Neuron (in vitro differentiated cells): ENCODE data around the gene KLHL17.
A peak's percentile ranks its signal among the peaks of the same experiment; 100 is the strongest.

Experiments
- H2AFZ ChIP-seq: one replicate; pipeline ENCODE4 v1.6.1; 2013; ENCODE audit warnings: low read depth, mild to moderate bottlenecking, inconsistent platforms, low read length, moderate library complexity
- H3K27me3 ChIP-seq: one replicate; pipeline ENCODE4 v1.6.1; 2013; ENCODE audit warnings: low read length; ENCODE audit not compliant: insufficient read depth
- H3K36me3 ChIP-seq: one replicate; pipeline ENCODE4 v1.6.1; 2013; ENCODE audit warnings: low read length; ENCODE audit not compliant: insufficient read depth
- H3K4me1 ChIP-seq: one replicate; pipeline ENCODE4 v1.6.1; 2013; ENCODE audit warnings: low read length; ENCODE audit not compliant: insufficient read depth
- H3K4me3 ChIP-seq: 2 replicates; pipeline ENCODE4 v1.5.1; 2013; ENCODE audit warnings: mild to moderate bottlenecking, low read length, moderate library complexity
- H3K9me3 ChIP-seq: one replicate; pipeline ENCODE4 v1.6.1; 2013; ENCODE audit warnings: low read length

KLHL17 gene

DNA sequence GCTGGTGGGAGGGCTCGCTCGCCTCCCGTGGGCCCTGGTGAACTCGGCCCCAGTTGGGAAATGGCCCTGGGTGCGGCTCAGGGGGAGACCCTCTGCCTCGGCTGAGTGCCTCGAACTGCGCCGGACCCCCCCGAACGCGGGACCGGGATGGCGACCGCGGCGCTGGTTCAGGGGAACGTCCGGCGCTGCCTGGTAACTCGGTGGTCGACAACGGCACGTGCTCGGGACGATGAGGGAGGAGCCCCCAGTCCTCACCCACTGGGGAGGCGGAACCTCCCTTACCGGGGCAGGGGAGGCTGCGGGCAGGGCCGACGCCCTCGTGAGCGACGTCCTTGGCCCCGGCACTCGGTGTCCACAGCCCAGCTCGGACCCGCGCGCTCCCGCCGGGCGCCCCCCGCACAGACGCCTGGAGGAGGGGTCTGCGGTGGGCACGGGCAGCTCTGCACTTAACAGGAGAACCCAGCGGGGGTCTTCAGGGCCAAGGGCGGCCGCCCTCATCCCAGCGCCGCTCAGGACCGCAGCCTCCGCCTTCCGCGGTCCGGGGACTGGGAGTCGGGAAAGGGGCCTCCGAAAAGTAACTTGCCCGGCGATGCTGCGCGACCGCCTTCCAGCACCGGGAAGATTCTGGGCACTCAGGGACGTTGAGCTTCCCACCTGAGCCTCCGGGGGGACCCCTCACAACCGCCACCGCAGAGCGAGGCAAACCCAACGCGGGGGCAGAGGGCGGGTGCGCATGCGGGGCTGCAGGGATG, 37.8 kb downstream of the KLHL17 start:
- peaks cover 5% of the 10 kb centered on the region for H3K36me3 ChIP-seq
- peaks cover 21% of the 10 kb centered on the region for H3K4me1 ChIP-seq
- no peaks in the 10 kb centered on the region for H3K27me3 ChIP-seq
- no peak overlapping the region for H2AFZ ChIP-seq
- peaks cover 2% of the 10 kb centered on the region for H3K9me3 ChIP-seq
- H3K4me3 ChIP-seq: peak overlapping the region; percentile 52

DNA sequence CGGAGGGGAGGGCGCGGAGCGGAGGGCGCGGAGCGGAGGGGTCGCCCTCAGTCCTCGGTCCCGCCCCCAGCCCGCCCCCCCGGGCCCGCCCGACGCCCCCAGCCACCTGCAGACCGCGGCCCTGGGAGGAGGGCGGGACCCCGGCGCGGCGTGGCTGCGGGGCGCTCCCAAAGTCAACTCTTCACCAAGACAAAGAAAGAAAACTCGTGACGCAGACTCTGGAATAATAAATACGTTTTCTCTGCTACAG, 38.3 kb downstream of the KLHL17 start:
- Histone ChIP-seq H2AFZ (no peak overlapping the region), H3K4me3 (peak overlapping the region; percentile 52), H3K36me3 (peaks cover 5% of the 10 kb centered on the region), H3K4me1 (peaks cover 25% of the 10 kb centered on the region), H3K9me3 (no peaks in the 10 kb centered on the region), H3K27me3 (no peaks in the 10 kb centered on the region)

DNA sequence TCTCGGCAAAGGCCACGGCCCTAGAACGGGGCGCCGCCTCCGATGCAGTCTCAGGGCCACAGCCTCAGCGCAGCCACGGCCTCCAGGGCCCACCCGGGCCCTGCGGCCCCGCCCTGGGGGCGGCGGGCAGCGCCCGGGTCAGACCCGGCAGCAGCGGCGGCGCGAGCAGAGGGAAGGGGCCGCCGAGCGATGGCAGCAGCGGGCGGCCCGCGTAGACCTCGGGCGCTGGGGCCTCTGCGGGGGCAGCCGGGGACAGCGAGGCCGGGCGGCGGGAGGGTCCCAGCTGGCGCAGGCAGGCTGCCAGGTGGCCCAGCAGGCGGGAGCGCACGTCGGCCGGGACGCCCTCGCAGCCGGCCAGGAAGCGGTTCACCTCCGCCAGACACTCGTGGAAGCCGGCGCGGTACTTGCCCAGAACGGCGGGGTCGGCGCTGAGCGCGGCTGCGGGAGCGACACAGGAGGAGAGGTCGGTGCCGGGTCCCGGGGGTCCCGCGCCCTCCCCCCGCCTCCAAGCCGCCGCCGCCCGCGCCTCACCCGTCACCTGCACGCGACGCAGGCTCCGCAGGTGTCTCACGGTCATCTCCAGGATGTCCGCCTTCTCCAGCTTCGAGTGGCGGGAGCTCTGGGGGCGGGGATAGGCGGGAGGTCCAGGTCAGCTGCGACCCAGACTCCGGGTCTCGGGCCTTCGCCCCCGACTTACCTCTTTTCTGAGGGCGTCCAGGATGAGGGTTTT, 38.8 kb downstream of the KLHL17 start:
- Histone ChIP-seq H3K9me3 (no peaks in the 10 kb centered on the region), H3K36me3 (peaks cover 5% of the 10 kb centered on the region), H3K4me3 (peak overlapping the region; percentile 52), H3K4me1 (peaks cover 29% of the 10 kb centered on the region), H2AFZ (no peak overlapping the region), H3K27me3 (no peaks in the 10 kb centered on the region)

DNA sequence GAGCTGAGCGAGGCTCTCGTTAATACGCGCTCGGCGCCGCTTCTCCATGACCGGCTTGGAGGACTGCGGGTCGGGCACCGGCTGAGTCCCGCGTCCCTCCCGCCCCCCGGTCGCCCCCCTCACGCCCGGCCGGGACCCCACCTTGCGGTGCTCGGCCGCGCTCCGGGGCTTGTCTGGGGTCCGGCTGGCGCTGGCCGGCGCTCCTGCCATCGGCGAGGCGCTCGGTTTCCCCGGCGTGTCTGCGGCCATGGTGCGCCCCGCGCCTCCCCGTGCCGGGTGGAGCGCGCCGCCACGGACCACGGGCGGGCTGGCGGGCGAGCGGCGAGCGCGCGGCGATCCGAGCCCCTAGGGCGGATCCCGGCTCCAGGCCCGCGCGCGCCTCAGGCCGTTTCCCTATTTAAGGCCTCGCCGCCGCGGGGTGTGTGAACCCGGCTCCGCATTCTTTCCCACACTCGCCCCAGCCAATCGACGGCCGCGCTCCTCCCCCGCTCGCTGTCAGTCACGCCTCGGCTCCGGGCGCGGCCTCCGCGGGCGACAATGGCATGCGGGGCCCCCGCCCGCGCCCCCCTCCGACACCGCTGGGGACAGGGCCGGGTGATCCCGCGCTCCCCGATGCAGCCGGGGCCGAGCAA, 39.5 kb downstream of the KLHL17 start, which contains the start of gene HES4:
TSS of gene HES4 (minus strand) at position 373 of the 632 bp plus-strand sequence. CDS start at position 249, 124 bp downstream.
- peak within 1 kb of the TSS; percentile 52 for H3K4me3 ChIP-seq
- no peaks in the 10 kb centered on the region for H3K9me3 ChIP-seq
- peaks cover 5% of the 10 kb centered on the region for H3K36me3 ChIP-seq
- H3K27me3 ChIP-seq: no peaks in the 10 kb centered on the region
- H3K4me1 ChIP-seq: peaks cover 36% of the 10 kb centered on the region
- H2AFZ ChIP-seq: no peak within 1 kb of the TSS

DNA sequence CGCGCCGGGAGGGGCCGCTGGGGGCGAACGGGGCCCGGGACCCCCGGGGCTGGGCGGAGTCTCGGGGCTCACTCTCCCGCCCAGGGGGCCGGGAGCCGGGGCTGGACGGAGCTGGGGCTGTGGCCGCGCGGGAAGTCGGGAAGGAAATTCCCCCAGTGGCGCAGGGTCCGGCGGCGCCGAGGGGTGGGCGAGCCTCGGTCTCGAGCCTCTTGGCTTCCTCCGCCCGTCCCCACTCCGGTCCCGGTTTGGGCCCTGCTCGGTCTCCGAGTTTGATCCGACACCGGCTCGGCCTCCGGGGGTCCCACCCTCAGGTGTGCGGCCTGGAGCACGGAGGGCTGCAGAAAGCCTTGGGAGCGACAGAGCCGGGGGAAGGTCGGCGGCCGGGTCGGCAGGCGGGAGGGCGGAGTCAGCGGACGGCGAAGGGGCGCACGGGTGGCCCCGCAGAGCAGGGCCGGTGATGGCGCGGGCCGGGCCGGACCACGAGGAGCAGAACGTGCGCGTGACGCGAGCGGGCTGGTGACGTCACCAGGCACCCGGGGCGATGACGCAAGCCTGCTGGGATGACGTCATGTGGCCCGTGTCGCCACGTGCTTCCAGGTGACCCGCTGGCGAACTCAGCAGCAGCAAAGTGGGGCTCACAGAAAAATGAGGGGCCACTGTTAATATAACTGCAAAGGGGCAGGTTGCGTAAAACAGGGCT, 40.1 kb downstream of the KLHL17 start:
- Histone ChIP-seq H2AFZ (no peak overlapping the region), H3K27me3 (no peaks in the 10 kb centered on the region), H3K4me1 (peaks cover 43% of the 10 kb centered on the region), H3K4me3 (peak overlapping the region; percentile 52), H3K36me3 (peaks cover 5% of the 10 kb centered on the region), H3K9me3 (no peaks in the 10 kb centered on the region)

DNA sequence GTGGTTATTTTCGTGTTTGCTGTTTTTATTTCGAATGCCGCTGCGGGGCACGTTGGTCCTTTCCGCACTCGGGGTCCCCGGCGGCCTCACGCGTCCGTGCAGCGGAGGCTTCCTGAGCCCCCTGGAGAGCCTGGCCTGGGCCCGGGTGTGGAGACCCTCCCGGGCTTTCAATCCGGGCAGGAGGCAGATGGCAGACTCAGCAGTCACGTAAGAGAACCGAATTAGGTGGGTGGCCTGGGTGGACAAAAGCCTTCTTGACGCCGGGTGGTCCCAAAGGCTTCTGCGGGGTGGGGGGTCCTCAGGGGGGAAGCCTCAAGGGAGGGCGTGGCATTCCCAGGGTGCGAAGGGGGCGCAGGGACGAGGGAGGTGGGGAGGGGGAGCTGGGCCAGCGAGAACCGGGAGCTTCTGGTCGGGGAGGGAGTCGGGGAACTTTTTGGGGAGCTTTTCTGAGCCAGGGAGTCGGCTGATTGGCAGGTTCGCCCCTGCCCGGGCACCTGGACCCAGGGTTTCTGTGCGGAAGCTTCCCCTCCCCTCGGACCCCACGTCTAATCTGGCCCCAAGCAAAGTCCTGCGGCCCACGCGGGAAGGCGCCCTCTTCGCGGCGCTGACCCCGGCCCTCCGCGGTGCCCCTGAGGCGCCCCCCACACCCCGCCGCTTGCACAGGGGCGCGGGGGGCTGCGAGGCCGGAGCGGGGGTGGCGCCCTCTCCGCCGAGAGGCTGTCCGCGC, 40.8 kb downstream of the KLHL17 start:
- no peaks in the 10 kb centered on the region for H3K27me3 ChIP-seq
- no peaks in the 10 kb centered on the region for H3K9me3 ChIP-seq
- no peak overlapping the region for H2AFZ ChIP-seq
- H3K4me1 ChIP-seq: peaks cover 45% of the 10 kb centered on the region
- H3K4me3 ChIP-seq: peak overlapping the region; percentile 52
- H3K36me3 ChIP-seq: peaks cover 5% of the 10 kb centered on the region

DNA sequence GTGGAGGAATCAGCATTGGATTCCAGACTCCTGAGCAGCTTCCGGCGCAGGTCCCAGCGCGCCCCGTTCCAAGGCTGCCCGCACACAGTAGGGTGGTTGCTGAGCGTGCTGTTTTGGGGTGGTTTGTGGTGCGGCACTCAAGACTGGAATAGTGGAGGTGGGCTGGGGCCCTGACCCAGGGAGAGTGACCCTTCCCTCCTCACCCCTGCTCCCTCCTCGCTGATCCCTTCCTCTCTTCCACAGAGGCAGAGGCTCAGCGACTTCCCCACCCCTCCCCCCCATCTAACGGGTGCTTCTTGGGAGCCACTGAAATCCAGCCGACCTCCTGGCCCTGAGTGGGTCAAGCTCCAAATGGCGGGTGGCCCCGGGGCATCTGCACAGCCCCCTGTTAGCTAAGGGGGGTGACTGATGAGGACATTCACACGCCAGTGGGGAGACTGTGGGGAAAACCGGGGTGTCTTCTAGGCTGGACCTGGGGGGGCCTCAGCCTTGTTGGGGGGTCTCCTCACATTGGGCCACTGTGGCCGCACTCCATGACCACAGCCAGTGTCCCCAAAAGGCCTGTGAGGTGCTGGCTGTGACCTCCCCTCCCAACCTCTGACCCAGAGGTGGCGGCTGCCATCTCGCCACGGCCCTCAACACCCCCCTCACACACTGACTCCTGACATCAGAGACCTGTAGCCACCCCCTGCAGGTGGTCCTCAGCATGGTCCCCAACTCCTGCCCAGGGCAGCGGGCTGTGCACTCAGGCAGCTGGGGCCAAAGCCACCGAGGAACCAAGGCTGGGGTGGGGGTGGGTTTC, 43.4 kb downstream of the KLHL17 start:
- H3K27me3 ChIP-seq: no peaks in the 10 kb centered on the region
- peaks cover 2% of the 10 kb centered on the region for H3K36me3 ChIP-seq
- no peaks in the 10 kb centered on the region for H3K9me3 ChIP-seq
- H3K4me3 ChIP-seq: no peak overlapping the region
- peaks cover 29% of the 10 kb centered on the region for H3K4me1 ChIP-seq
- no peak overlapping the region for H2AFZ ChIP-seq

DNA sequence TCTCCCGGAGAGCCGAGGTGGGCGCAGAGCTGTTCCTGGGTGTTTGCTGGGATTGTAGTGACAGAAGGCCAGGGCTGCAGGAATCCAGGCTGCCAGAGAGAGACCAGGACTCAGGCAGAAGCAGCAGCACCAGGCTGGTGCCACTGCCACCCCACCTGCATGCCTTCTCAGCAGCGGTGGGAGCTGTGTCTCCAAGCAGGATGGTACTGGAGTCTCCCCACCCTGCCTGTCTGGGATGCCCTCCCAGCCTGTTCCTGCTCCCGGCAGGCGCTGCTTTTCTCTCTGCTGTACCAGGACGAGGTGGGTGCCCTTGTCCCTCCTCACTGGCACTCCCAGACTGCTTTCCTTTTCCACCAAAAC, 44.0 kb downstream of the KLHL17 start:
- Histone ChIP-seq H3K4me1 (peaks cover 29% of the 10 kb centered on the region), H3K27me3 (no peaks in the 10 kb centered on the region), H3K36me3 (peaks cover 2% of the 10 kb centered on the region), H2AFZ (no peak overlapping the region), H3K4me3 (no peak overlapping the region), H3K9me3 (no peaks in the 10 kb centered on the region)

DNA sequence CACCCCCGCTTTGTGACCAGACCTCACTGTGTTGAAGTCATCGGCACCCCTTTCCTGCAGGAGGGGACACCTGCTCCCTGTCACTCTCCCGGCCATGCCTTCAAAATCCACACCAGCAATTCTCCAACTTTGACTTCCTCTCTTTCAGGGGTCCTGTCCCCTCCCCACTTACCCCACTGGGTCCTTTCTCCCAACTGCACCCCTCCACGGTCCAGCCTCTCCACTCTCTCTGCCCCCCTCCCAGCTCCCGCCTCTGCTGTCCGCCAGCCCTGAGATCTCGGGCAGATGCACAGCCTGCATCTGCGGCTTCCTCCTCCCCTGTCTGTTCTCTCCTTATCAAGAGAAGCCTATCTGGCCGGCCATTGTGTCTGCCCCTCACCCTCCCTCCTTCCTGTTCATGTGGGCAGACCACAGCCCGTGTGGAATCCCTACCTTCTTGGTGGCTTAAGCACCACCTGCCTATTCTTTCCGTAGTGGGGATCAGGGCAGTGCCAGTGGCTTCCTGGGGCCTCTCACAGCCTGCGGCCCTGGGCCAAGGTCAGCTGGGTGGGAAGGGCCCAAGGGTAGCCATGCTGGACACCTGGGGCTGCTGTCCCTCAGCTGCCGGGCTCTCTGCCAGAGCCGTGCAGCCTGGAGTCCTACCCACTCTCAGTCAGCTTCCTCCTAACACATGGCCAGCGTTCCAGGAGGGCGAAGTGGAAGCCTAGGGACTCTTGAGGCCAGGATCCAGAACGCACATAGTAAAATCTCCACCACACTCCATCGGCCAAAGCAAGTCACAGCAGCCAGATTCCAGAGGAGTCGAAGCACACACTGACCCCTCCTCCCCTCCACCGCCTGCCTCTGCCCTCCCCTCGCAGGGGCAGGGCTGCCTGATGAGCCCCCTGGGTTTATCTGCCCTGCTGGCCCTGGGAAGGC, 44.7 kb downstream of the KLHL17 start:
- Histone ChIP-seq H2AFZ (no peak overlapping the region), H3K9me3 (no peaks in the 10 kb centered on the region), H3K36me3 (peaks cover 2% of the 10 kb centered on the region), H3K27me3 (no peaks in the 10 kb centered on the region), H3K4me3 (peak overlapping the region; percentile 34), H3K4me1 (peaks cover 29% of the 10 kb centered on the region)

DNA sequence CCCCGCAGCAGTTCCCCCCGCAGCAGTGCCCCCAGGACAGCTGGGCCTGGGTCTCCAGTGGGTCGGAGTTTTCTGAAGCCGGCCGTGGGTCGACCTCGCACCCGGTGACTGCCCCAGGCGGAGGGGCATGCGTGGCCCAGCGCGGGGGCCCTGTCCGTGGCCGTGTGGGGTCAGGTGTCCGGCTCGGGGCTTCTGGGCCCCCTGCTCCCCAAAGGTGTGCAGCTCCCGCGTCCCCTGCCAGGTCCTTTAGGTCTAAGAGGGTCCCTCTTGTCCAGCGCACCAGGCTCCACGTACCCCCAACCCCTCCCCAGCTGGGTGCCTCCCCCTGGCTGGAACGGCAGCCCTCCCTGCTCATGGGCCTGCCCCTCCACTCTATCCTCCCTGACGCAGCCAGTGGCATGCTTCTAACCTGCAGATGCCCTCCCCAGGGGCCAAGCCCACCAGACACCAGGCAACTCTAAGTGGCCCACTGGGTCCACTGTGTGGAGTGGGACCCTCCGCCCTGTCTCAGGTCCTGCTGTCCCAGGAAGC, 45.5 kb downstream of the KLHL17 start:
- Histone ChIP-seq H3K36me3 (peaks cover 2% of the 10 kb centered on the region), H3K4me1 (peaks cover 29% of the 10 kb centered on the region), H2AFZ (no peak overlapping the region), H3K9me3 (no peaks in the 10 kb centered on the region), H3K27me3 (no peaks in the 10 kb centered on the region), H3K4me3 (no peak overlapping the region)
